Measurements from ENCODE around the gene WT1.

The WT1 gene

GRCh38 chr11:32417806-32418205, 17.5 kb downstream of the WT1 start:
- no CpG with 5 or more reads among the region's 3 CpGs for WGBS (ENCODE audit: extremely low coverage, insufficient coverage, low lambda C conversion rate)
- no peaks in the 10 kb centered on the region for H3K36me3 ChIP-seq (ENCODE audit: control insufficient read depth, insufficient read depth, low read length)
- no peak overlapping the region for H3K27ac ChIP-seq (ENCODE audit: low read depth, low read length)
- no peak overlapping the region for H2AK5ac ChIP-seq (ENCODE audit: low read length)
- no peak overlapping the region for H3K23ac ChIP-seq (ENCODE audit: low read length)
- H3K79me2 ChIP-seq (ENCODE audit: control insufficient read depth, insufficient read depth, low read length) = no peaks in the 10 kb centered on the region
- H3K4me3 ChIP-seq (ENCODE audit: low read length) = no peak overlapping the region
- no peak overlapping the region for H4K5ac ChIP-seq (ENCODE audit: low read length)
- H2BK15ac ChIP-seq (replicated peaks; ENCODE audit: low read depth) = no peak overlapping the region
- no peaks in the 10 kb centered on the region for H3K79me1 ChIP-seq (ENCODE audit: low read length)
- H3K4me1 ChIP-seq (ENCODE audit: control insufficient read depth, low read depth, low read length) = no peaks in the 10 kb centered on the region
- H3K4me2 ChIP-seq (ENCODE audit: low read length) = no peak overlapping the region
- H3K4ac ChIP-seq (ENCODE audit: low read depth, low read length) = no peak overlapping the region
- H4K8ac ChIP-seq (ENCODE audit: low read depth, low read length) = no peak overlapping the region
- no peak overlapping the region for H3K9ac ChIP-seq (ENCODE audit: low read length)
- no peak overlapping the region for H3K56ac ChIP-seq (ENCODE audit: low read length)
- no peak overlapping the region for H2BK5ac ChIP-seq (ENCODE audit: low read length)
- DNase-seq = no peak
- no peak overlapping the region for H2BK120ac ChIP-seq (ENCODE audit: low read depth, low read length)
- H3K27me3 ChIP-seq (ENCODE audit: insufficient read depth, low read length, poor library complexity) = no peaks in the 10 kb centered on the region
- no peak overlapping the region for H3K18ac ChIP-seq (ENCODE audit: low read length)

GRCh38 chr11:32416301-32416700, 19.0 kb downstream of the WT1 start:
- Histone ChIP-seq H3K36me3 (ENCODE audit: control insufficient read depth, insufficient read depth, low read length) (no peaks in the 10 kb centered on the region), H4K5ac (ENCODE audit: low read length) (no peak overlapping the region), H2BK120ac (ENCODE audit: low read depth, low read length) (no peak overlapping the region), H3K18ac (ENCODE audit: low read length) (no peak overlapping the region), H4K8ac (ENCODE audit: low read depth, low read length) (no peak overlapping the region), H3K23ac (ENCODE audit: low read length) (no peak overlapping the region), H3K4me3 (ENCODE audit: low read length) (no peak overlapping the region), H3K79me2 (ENCODE audit: control insufficient read depth, insufficient read depth, low read length) (no peaks in the 10 kb centered on the region), H2AK5ac (ENCODE audit: low read length) (no peak overlapping the region), H3K27ac (ENCODE audit: low read depth, low read length) (no peak overlapping the region), H3K27me3 (ENCODE audit: insufficient read depth, low read length, poor library complexity) (no peaks in the 10 kb centered on the region), H2BK5ac (ENCODE audit: low read length) (no peak overlapping the region), H3K9ac (ENCODE audit: low read length) (no peak overlapping the region), H3K4me1 (ENCODE audit: control insufficient read depth, low read depth, low read length) (no peaks in the 10 kb centered on the region), H3K79me1 (ENCODE audit: low read length) (no peaks in the 10 kb centered on the region), H3K4me2 (ENCODE audit: low read length) (no peak overlapping the region), H3K56ac (ENCODE audit: low read length) (no peak overlapping the region), H3K4ac (ENCODE audit: low read depth, low read length) (no peak overlapping the region), H2BK15ac (replicated peaks; ENCODE audit: low read depth) (no peak overlapping the region)
- no peak for DNase-seq
- no CpG with 5 or more reads among the region's 4 CpGs for WGBS (ENCODE audit: extremely low coverage, insufficient coverage, low lambda C conversion rate)

GRCh38 chr11:32414925-32415324, 20.4 kb downstream of the WT1 start:
- no peak overlapping the region for H2BK120ac ChIP-seq (ENCODE audit: low read depth, low read length)
- H3K4me3 ChIP-seq (ENCODE audit: low read length) = no peak overlapping the region
- no peak overlapping the region for H3K27ac ChIP-seq (ENCODE audit: low read depth, low read length)
- no peak overlapping the region for H4K5ac ChIP-seq (ENCODE audit: low read length)
- no peak overlapping the region for H2BK5ac ChIP-seq (ENCODE audit: low read length)
- H2AK5ac ChIP-seq (ENCODE audit: low read length) = no peak overlapping the region
- H3K4me2 ChIP-seq (ENCODE audit: low read length) = no peak overlapping the region
- H3K4ac ChIP-seq (ENCODE audit: low read depth, low read length) = no peak overlapping the region
- H3K79me2 ChIP-seq (ENCODE audit: control insufficient read depth, insufficient read depth, low read length) = no peaks in the 10 kb centered on the region
- H3K9ac ChIP-seq (ENCODE audit: low read length) = no peak overlapping the region
- H4K8ac ChIP-seq (ENCODE audit: low read depth, low read length) = no peak overlapping the region
- H3K4me1 ChIP-seq (ENCODE audit: control insufficient read depth, low read depth, low read length) = no peaks in the 10 kb centered on the region
- H3K79me1 ChIP-seq (ENCODE audit: low read length) = no peaks in the 10 kb centered on the region
- no peaks in the 10 kb centered on the region for H3K36me3 ChIP-seq (ENCODE audit: control insufficient read depth, insufficient read depth, low read length)
- no peak for DNase-seq
- no CpG with 5 or more reads among the region's 2 CpGs for WGBS (ENCODE audit: extremely low coverage, insufficient coverage, low lambda C conversion rate)
- H3K27me3 ChIP-seq (ENCODE audit: insufficient read depth, low read length, poor library complexity) = no peaks in the 10 kb centered on the region
- no peak overlapping the region for H2BK15ac ChIP-seq (replicated peaks; ENCODE audit: low read depth)
- no peak overlapping the region for H3K23ac ChIP-seq (ENCODE audit: low read length)
- H3K56ac ChIP-seq (ENCODE audit: low read length) = no peak overlapping the region
- H3K18ac ChIP-seq (ENCODE audit: low read length) = no peak overlapping the region

GRCh38 chr11:32411942-32412615, 23.3 kb downstream of the WT1 start:
- Histone ChIP-seq H4K5ac (ENCODE audit: low read length) (no peak overlapping the region), H3K4ac (ENCODE audit: low read depth, low read length) (no peak overlapping the region), H3K36me3 (ENCODE audit: control insufficient read depth, insufficient read depth, low read length) (no peaks in the 10 kb centered on the region), H3K56ac (ENCODE audit: low read length) (no peak overlapping the region), H3K23ac (ENCODE audit: low read length) (no peak overlapping the region), H2BK120ac (ENCODE audit: low read depth, low read length) (no peak overlapping the region), H2AK5ac (ENCODE audit: low read length) (no peak overlapping the region), H3K4me1 (ENCODE audit: control insufficient read depth, low read depth, low read length) (no peaks in the 10 kb centered on the region), H3K79me2 (ENCODE audit: control insufficient read depth, insufficient read depth, low read length) (no peaks in the 10 kb centered on the region), H2BK15ac (replicated peaks; ENCODE audit: low read depth) (no peak overlapping the region), H4K8ac (ENCODE audit: low read depth, low read length) (no peak overlapping the region), H3K27me3 (ENCODE audit: insufficient read depth, low read length, poor library complexity) (no peaks in the 10 kb centered on the region), H2BK5ac (ENCODE audit: low read length) (no peak overlapping the region), H3K79me1 (ENCODE audit: low read length) (no peaks in the 10 kb centered on the region), H3K4me3 (ENCODE audit: low read length) (no peak overlapping the region), H3K9ac (ENCODE audit: low read length) (no peak overlapping the region), H3K18ac (ENCODE audit: low read length) (no peak overlapping the region), H3K27ac (ENCODE audit: low read depth, low read length) (no peak overlapping the region), H3K4me2 (ENCODE audit: low read length) (no peak overlapping the region)
- no CpG with 5 or more reads among the region's 12 CpGs for WGBS (ENCODE audit: extremely low coverage, insufficient coverage, low lambda C conversion rate)
- DNase-seq = no peak

- Histone ChIP-seq H2BK15ac (replicated peaks; ENCODE audit: low read depth) (no peak overlapping the region), H4K8ac (ENCODE audit: low read depth, low read length) (no peak overlapping the region), H3K4me2 (ENCODE audit: low read length) (no peak overlapping the region), H3K4me3 (ENCODE audit: low read length) (no peak overlapping the region), H4K5ac (ENCODE audit: low read length) (no peak overlapping the region), H3K18ac (ENCODE audit: low read length) (no peak overlapping the region), H3K27ac (ENCODE audit: low read depth, low read length) (no peak overlapping the region), H2BK120ac (ENCODE audit: low read depth, low read length) (no peak overlapping the region), H3K36me3 (ENCODE audit: control insufficient read depth, insufficient read depth, low read length) (no peaks in the 10 kb centered on the region), H3K23ac (ENCODE audit: low read length) (no peak overlapping the region), H3K9ac (ENCODE audit: low read length) (no peak overlapping the region), H3K4me1 (ENCODE audit: control insufficient read depth, low read depth, low read length) (no peaks in the 10 kb centered on the region), H3K56ac (ENCODE audit: low read length) (no peak overlapping the region), H3K27me3 (ENCODE audit: insufficient read depth, low read length, poor library complexity) (no peaks in the 10 kb centered on the region), H2BK5ac (ENCODE audit: low read length) (no peak overlapping the region), H3K79me1 (ENCODE audit: low read length) (no peaks in the 10 kb centered on the region), H2AK5ac (ENCODE audit: low read length) (no peak overlapping the region), H3K79me2 (ENCODE audit: control insufficient read depth, insufficient read depth, low read length) (no peaks in the 10 kb centered on the region), H3K4ac (ENCODE audit: low read depth, low read length) (no peak overlapping the region)
- no CpG with 5 or more reads among the region's 4 CpGs for WGBS (ENCODE audit: extremely low coverage, insufficient coverage, low lambda C conversion rate)
- DNase-seq = no peak
Observed at GRCh38 chr11:32405592-32405991, 29.7 kb downstream of the WT1 start.

GRCh38 chr11:32402836-32403235, 32.5 kb downstream of the WT1 start:
- H3K56ac ChIP-seq (ENCODE audit: low read length) = no peak overlapping the region

More at GRCh38 chr11:32402836-32403235, 32.5 kb downstream of the WT1 start:
- H2BK15ac ChIP-seq (replicated peaks; ENCODE audit: low read depth) = no peak overlapping the region
- H3K79me2 ChIP-seq (ENCODE audit: control insufficient read depth, insufficient read depth, low read length) = no peaks in the 10 kb centered on the region
- no peak overlapping the region for H3K18ac ChIP-seq (ENCODE audit: low read length)
- H2BK120ac ChIP-seq (ENCODE audit: low read depth, low read length) = no peak overlapping the region
- no peak overlapping the region for H3K4me3 ChIP-seq (ENCODE audit: low read length)
- no peak overlapping the region for H3K27ac ChIP-seq (ENCODE audit: low read depth, low read length)
- WGBS (ENCODE audit: extremely low coverage, insufficient coverage, low lambda C conversion rate) = no CpG with 5 or more reads among the region's 2 CpGs
- H3K4me2 ChIP-seq (ENCODE audit: low read length) = no peak overlapping the region
- no peak overlapping the region for H3K23ac ChIP-seq (ENCODE audit: low read length)
- DNase-seq = no peak
- H3K36me3 ChIP-seq (ENCODE audit: control insufficient read depth, insufficient read depth, low read length) = no peaks in the 10 kb centered on the region
- no peak overlapping the region for H2AK5ac ChIP-seq (ENCODE audit: low read length)
- H3K4ac ChIP-seq (ENCODE audit: low read depth, low read length) = no peak overlapping the region
- H3K79me1 ChIP-seq (ENCODE audit: low read length) = no peaks in the 10 kb centered on the region
- H2BK5ac ChIP-seq (ENCODE audit: low read length) = no peak overlapping the region
- H3K27me3 ChIP-seq (ENCODE audit: insufficient read depth, low read length, poor library complexity) = no peaks in the 10 kb centered on the region
- H3K4me1 ChIP-seq (ENCODE audit: control insufficient read depth, low read depth, low read length) = no peaks in the 10 kb centered on the region
- H4K5ac ChIP-seq (ENCODE audit: low read length) = no peak overlapping the region
- no peak overlapping the region for H3K9ac ChIP-seq (ENCODE audit: low read length)
- H4K8ac ChIP-seq (ENCODE audit: low read depth, low read length) = no peak overlapping the region
